Right lobe of liver (tissue), 4 donors: ENCODE measurements around the gene PRAC1.

Experiments used
- POLR2A ChIP-seq: fragments of 450-650 bp; IDR thresholded peaks from one replicate; pipeline ENCODE4 v1.6.1; 2017; ENCODE audit warnings: antibody characterized with exemption, mild to moderate bottlenecking
- TF ChIP-seq, protein P1 (sequence below), 4 donors: fragments of 200-600 bp in 3 of 4; fragments of 450-650 bp in 1 of 4; IDR thresholded peaks; one replicate each; pipeline versions ENCODE4 v1.5.1 to v1.8.0; 2016 to 2022; ENCODE audit warnings: antibody characterized with exemption in 4 of 4, mild to moderate bottlenecking in 2 of 4
- donor health status: DM: no; HTN: no; CAD: no.
- donor health status: DM: no; HTN: no; CAD: no.
- donor health status: DM: no; HTN: yes; CAD: no.

DNA sequence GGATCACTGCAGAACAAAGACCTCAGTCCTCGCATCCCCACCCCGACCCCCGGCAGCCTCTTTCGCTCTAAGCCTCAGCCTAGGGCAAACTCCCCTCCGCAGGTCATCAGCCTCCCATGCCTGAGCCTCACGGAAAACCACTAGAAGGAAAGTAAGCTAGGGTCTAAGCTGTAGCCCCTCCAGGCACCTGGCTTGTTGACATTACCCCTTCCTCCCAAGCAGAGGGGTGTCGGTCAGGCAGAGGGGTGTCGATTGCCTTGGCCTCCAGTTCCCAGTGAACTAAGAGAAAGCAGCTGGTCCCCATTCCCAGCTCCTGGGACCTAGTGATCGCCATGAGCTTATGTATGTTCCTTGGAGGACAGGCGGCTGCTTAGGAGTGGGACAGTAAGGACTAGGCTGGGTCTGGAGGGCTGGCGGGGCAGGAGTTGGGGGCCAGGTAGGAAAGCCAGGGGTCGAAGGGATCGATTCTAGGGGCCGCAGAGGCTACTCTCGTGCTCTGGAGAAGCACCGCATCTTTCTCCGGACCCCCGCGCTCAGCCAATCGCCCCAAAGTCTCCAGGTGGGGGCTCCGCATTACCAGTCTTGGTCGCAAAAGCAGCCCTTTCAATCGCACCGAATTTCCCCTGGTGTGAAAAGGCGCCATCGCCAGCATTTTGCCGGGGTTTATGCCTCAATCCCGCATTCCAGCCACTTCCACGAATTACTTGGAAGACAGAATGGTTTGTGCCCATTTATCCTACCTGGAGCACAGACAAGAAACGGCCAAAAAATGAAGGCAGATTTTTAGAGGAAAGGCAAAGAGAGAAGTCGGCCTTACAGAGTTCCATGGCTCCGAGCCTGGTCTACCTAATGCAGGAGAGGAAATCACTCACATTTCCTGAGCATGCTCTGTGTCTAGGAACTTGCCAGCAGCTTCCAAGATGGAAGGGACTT is 27.6 kb upstream of the PRAC1 start:
- TF ChIP-seq, protein P1, sequence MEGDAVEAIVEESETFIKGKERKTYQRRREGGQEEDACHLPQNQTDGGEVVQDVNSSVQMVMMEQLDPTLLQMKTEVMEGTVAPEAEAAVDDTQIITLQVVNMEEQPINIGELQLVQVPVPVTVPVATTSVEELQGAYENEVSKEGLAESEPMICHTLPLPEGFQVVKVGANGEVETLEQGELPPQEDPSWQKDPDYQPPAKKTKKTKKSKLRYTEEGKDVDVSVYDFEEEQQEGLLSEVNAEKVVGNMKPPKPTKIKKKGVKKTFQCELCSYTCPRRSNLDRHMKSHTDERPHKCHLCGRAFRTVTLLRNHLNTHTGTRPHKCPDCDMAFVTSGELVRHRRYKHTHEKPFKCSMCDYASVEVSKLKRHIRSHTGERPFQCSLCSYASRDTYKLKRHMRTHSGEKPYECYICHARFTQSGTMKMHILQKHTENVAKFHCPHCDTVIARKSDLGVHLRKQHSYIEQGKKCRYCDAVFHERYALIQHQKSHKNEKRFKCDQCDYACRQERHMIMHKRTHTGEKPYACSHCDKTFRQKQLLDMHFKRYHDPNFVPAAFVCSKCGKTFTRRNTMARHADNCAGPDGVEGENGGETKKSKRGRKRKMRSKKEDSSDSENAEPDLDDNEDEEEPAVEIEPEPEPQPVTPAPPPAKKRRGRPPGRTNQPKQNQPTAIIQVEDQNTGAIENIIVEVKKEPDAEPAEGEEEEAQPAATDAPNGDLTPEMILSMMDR (IDR thresholded peaks at IDR 0.05) = no peak
- TF ChIP-seq POLR2A = no peak
